Measurements from ENCODE around the gene SERPINA9. TPM values are rescaled to one million over a fixed set of nuclear protein-coding genes. Genes with fewer than 3 reads are reported as not detected.

SERPINA9 gene
- total RNA-seq, 6 experiments from 2014 or later, result not detected

DNA sequence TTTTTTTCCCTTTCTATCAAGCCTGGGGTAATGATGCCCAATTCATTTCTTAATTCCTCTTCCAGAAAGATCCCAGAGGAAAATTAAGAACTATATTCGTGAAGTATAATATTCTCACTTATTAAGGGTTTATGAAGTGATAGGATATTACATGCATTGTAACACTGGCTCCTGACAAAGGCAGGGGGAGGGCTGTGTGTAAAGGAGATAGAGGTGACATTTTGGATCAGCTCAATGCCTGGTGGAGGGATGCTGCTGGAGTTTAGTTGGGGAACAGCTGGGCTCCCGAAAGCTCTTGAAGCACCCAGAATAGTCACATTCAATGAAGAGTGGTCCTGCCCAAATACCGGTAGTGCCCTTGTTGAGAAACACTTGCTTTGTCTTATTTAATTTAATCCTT, 24.2 kb downstream of the SERPINA9 start:
- H3K4me3 Mint-ChIP-seq, result no peak overlapping the region
- TF ChIP-seq, protein P1, sequence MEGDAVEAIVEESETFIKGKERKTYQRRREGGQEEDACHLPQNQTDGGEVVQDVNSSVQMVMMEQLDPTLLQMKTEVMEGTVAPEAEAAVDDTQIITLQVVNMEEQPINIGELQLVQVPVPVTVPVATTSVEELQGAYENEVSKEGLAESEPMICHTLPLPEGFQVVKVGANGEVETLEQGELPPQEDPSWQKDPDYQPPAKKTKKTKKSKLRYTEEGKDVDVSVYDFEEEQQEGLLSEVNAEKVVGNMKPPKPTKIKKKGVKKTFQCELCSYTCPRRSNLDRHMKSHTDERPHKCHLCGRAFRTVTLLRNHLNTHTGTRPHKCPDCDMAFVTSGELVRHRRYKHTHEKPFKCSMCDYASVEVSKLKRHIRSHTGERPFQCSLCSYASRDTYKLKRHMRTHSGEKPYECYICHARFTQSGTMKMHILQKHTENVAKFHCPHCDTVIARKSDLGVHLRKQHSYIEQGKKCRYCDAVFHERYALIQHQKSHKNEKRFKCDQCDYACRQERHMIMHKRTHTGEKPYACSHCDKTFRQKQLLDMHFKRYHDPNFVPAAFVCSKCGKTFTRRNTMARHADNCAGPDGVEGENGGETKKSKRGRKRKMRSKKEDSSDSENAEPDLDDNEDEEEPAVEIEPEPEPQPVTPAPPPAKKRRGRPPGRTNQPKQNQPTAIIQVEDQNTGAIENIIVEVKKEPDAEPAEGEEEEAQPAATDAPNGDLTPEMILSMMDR (IDR thresholded peaks at IDR 0.05), result no peak
- DNase-seq, result no peak
- no peaks in the 10 kb centered on the region for H3K4me1 Mint-ChIP-seq (ENCODE audit: low read depth)
- H3K27me3 Mint-ChIP-seq (ENCODE audit: insufficient read depth), result peaks cover 1% of the 10 kb centered on the region
- no peaks in the 10 kb centered on the region for H3K36me3 Mint-ChIP-seq (ENCODE audit: low read depth)
- H3K27ac Mint-ChIP-seq, result no peak overlapping the region
- H3K9me3 Mint-ChIP-seq, result peaks cover 70% of the 10 kb centered on the region

DNA sequence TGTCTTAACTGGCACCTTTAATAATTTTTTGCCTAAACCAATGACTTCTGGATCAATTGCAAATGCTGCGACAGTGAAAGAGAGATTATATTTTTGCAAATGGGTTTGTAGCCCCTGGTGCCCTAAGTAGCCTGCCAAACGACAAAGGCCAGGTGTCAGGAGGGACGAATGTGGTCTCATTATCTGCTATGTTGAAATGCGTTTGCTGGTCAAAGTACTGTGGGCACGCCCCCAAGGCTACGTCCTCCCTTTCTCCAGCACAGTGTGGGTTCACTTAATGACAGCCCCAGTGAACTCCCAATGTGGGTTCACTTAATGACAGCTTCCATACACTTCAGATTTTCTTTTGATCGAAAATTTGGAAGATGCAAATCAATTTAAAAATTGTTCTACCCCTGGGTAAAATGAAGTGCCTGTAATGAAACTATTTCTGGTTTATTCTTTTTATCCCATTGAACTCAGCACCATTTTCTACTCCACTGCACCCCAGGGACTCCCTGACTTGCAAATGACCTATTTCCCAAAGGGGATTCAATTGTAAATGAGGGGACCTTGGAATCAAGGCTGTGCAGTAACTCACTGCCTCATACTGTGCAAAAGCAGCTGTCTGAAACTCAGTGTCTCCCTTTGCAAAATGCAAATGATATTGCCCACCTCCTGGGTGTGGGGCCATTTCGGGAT, 24.8 kb downstream of the SERPINA9 start:
- no peaks in the 10 kb centered on the region for H3K36me3 Mint-ChIP-seq (ENCODE audit: low read depth)

DNA sequence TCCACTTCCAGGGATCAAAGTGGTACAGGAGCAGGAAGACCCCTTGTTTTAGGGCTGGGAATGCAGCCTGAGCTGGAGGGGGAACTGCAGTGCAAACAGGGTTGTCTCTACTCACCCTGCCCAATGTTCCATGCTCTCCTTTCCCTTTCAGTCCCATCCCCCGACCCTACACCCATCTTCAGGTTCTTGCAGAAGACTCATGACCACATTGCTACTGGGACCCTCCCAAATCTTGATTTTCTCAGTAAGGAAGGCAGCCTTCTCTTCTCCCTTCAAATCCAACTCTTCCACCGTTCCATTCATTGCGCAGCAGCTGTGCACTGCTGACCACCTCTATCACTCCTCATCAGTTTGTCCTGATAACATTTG, 25.3 kb downstream of the SERPINA9 start:
- H3K4me3 Mint-ChIP-seq, result no peak overlapping the region
- no peak overlapping the region for H3K27ac Mint-ChIP-seq
- H3K36me3 Mint-ChIP-seq (ENCODE audit: low read depth), result no peaks in the 10 kb centered on the region
- H3K9me3 Mint-ChIP-seq, result peaks cover 70% of the 10 kb centered on the region
- peaks cover 1% of the 10 kb centered on the region for H3K27me3 Mint-ChIP-seq (ENCODE audit: insufficient read depth)
- no peaks in the 10 kb centered on the region for H3K4me1 Mint-ChIP-seq (ENCODE audit: low read depth)
- DNase-seq, result no peak
- TF ChIP-seq, protein P1 (IDR thresholded peaks at IDR 0.05), result no peak

More for the DNA sequence above, 24.8 kb downstream of the SERPINA9 start:
- H3K9me3 Mint-ChIP-seq, result peaks cover 69% of the 10 kb centered on the region
- no peaks in the 10 kb centered on the region for H3K4me1 Mint-ChIP-seq (ENCODE audit: low read depth)
- no peak overlapping the region for H3K4me3 Mint-ChIP-seq
- H3K27ac Mint-ChIP-seq, result no peak overlapping the region
- peaks cover 1% of the 10 kb centered on the region for H3K27me3 Mint-ChIP-seq (ENCODE audit: insufficient read depth)
- TF ChIP-seq, protein P1 (IDR thresholded peaks at IDR 0.05), result no peak
- DNase-seq, result no peak

DNA sequence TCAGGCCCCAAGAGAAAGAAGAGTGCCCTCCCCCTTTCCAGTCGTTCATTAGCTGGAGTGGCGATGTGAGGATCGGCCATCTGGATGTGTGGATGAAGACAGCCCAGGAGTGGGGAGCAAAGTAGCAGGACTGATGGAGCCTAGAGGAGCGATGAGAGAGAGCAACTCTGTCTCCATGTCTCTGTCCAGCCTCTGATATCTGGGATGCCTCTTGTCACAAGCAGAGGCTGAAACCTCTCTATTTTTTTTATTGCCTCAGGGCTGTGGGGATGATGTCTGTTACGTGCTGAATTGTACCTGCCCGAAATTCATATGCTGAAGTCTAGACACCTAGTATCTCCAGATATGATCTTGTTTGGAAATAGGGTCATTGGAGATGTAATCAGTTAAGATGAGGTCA, 26.1 kb downstream of the SERPINA9 start:
- no peaks in the 10 kb centered on the region for H3K36me3 Mint-ChIP-seq (ENCODE audit: low read depth)
- H3K4me1 Mint-ChIP-seq (ENCODE audit: low read depth), result no peaks in the 10 kb centered on the region
- H3K27me3 Mint-ChIP-seq (ENCODE audit: insufficient read depth), result peaks cover 1% of the 10 kb centered on the region
- DNase-seq, result no peak
- H3K9me3 Mint-ChIP-seq, result peaks cover 72% of the 10 kb centered on the region
- no peak overlapping the region for H3K4me3 Mint-ChIP-seq
- H3K27ac Mint-ChIP-seq, result no peak overlapping the region
- TF ChIP-seq, protein P1 (IDR thresholded peaks at IDR 0.05), result no peak

DNA sequence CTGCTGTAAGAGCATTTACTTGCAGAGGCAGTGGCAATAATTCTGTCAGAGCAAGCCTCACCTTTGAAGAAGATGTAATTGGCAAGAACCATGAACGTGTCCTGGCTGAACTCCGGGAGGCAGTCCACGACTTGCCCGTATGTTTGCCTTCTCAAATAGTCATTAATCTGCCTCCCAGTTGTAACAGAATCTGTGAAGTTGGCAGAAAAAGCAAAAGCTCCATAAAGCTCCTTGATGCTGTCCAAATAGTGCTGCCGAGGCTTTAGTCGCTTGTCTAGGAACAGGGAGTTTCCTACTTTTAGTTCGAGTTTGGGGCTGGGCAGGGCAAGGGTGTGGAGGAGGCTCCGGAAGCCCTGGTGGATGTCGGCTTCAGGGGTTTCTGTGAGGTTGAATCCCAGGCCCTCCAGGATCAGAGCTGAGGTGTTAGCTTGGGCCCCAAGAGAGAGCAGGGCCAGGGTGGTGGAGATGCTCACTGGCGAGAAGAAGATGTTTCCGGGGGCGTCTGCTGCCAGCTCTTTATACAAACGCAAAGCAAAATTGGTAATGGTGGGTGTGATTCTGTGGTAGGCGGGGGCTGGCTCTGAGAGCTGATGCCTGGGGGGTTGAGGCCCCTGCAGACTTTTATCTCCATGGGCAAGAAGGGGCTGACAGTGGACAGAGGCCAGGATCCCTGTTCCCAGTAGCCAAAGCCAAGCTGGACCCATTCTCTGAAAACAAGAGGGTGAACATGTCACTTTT, 27.8 kb downstream of the SERPINA9 start:
- Mint-ChIP-seq H3K36me3 (ENCODE audit: low read depth) (no peaks in the 10 kb centered on the region), H3K27me3 (ENCODE audit: insufficient read depth) (no peaks in the 10 kb centered on the region; the same call in 1 of the 2 replicates), H3K9me3 (peaks cover 70% of the 10 kb centered on the region), H3K27ac (no peak overlapping the region), H3K4me1 (ENCODE audit: low read depth) (no peaks in the 10 kb centered on the region), H3K4me3 (no peak overlapping the region)
- DNase-seq, result no peak
- TF ChIP-seq, protein P1 (IDR thresholded peaks at IDR 0.05), result no peak
